Inferior parietal cortex (tissue), 1 donor: ENCODE results near the gene RHEB.
A peak's percentile ranks its signal among the peaks of the same experiment; 100 is the strongest.

Source experiments
- DNase-seq: peaks from one replicate; pipeline ENCODE4 v3.0.0-alpha.2; 2016; ENCODE audit errors: extremely low spot score

RHEB gene

DNA sequence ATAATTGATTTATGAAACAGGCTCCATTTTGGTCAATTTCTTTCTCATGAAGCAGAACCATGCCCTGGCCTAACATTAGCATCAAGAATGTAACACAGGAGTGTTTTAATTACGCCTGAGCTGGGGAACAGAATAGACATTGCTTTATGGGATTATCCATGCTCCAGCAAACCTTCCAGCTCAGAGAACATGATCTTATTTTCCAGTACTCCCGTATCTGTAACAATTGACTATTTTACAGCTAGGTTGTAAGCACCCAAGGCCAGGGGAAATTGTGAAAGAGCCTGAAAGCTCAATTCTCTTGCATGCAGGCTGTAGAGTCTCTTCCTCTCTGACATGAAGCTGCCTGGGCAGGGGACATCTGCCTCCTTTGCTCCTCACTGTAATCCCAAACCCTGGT is 49.0 kb downstream of the RHEB start:
- no peak for DNase-seq

DNA sequence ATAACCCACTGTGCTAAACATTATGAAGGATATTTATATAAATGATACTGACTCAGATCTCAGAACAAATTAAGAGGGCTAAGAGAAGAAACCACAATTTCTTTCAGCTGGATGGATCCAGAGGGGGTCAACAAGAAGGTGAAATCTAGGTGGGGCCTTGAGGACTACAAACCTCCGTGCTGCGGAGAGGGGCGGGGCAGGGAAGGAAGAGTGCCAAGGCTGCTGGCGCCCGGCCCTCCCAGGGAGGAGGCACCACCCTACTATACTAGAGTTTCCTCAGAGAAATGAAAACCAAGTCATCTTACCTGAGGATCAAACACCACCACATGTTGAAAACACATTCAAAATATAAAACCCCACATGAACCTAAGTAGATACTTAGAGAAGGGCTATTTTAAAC is 50.4 kb downstream of the RHEB start:
- no peak for DNase-seq

DNA sequence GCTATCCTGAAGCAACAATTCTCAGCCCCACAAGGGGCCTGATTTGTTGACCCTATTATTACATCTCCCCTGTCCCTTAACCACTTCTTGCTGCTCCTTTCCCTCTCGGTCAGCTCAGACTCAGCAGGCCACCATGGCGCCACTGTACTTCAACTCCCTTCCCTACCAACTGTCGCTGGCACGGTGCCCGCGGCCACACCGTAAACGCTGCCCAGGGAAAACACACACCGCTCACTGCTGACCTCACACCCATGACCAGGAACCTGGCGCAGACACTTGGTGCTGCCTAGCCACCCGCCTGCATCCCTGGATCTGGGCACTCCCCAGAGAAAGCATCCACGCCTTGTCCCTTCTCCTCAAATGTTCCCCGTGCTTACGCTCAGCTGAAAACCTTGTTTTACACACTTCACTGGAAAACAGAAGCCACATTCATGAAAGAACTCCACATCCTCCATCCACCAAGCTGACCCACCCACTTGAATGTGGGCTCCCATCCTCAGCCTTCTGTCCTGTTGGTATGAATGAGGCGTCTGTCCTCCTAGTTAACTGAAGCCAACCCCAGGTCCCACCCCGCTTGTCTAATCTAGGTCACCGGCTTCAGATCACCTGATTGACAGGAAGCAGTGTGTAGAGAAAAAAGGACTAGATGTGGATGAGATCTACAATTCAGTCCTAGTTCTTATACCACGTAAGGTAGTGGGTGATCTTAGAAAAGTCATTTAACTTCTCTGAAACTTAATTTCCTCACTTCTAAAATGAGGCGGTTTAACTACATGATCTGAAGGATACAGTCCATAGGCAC is 51.3 kb downstream of the RHEB start:
- no peak for DNase-seq

DNA sequence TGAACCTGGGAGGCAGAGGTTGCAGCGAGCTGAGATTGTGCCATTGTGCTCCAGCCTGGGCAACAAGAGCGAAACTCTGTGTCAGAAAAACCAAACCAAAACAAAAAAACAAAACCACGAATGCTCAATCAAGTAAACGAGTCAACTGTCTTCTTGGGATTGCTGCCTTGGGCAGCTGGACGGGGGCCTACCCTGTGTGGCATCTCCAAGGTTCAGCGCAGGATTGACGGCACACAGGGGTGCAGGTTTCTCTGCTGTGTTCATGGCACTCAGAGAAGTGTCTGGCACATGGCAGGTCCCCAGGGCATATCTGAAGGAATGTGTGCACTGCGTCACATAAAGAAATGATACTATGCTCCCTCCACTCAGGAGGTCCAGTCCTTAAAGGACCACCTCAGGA is 54.5 kb downstream of the RHEB start:
- DNase-seq: no peak

DNA sequence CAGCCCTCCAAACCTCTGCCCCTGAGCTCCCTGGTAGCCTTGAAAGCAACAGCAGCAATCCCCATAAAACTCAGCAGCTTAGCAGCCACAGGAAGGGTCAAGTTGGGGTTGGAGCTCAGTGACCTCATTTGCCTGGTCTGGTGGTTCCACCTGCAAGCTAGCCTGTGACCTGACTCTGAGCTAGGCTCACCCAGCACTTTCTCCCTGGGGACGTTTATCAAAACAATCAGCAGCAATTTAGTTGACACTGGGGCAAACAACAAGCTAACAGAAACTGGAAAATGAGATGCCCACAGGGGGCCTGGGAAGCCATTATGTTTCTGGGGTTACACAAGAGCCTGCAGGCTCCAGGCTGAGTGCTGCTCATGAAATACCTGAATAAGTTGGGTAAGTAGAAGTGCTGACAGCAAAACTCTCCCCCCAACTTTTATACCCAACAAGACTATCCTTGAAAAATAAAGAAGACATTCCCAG is 57.4 kb downstream of the RHEB start:
- DNase-seq: no peak

DNA sequence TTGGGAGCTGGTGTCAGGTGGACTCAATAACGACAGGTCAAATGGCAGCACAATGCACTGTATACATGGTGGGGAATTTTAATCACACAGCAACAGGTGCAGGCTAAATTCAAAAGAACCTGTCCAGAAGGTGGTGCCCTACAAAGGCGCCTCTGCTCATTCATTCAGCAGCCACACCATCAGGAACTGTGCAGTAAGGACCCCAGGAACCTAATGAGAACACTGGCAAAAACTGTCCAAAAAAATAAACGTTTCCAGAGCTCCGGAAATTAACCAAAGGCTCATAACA is 57.8 kb downstream of the RHEB start:
- no peak for DNase-seq

DNA sequence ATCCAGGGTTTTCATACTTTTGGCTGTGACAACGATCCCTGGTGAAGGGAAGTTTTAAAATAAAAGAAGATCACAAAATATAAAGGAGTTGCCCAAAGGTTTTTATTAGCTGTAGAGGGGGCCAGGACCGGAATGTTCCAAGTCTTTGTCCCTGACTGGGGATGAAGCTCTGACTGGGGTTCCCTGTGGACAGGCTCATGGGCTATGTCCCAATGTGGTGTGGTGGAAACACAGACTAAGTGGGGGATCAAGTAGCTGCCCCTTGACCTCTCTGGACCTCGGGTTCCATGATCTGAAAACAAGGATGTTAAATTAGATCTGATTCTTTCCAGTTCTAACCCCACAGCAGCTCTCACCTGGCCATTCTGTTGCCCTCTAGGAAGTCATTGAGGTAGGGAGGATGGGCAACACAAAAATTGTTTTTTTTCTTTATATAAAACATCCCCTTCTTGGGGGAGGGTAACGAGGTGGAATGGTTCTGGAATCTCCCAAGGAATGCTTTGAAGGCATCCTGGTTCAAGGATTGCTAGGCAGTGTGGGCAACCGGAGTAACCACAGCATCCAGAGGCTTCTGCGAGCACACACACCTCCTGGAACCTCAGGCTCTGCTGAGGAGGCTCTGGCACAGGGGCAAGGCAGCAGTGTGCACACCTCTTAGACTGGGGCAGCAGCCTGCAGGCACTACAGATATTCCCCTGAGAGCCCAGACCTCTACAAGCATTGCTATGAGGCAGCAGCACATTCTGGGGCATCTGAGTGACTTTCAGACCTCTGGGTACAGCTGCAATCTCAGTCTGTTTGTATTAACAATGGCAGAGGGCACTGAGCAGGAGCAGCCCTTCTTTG is 58.4 kb downstream of the RHEB start:
- no peak for DNase-seq

DNA sequence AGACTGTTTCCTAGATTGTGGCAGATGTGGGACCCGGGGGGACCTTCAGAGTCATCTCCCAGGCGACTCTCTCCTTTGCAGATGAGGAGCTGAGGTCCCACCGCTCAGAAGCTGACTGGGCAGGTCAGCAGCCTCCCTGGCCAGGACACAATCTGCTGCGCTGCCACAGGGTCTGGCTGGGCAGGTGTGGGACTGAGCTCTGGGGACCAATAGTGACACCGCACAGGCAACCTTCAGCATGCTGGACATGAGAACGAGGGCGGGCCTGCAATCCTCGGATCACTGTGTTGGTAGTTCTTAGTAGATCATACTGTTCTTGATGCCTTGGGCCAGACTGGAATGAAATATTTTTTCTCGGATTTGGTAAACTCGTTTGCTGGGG is 59.2 kb downstream of the RHEB start:
- DNase-seq: no peak

DNA sequence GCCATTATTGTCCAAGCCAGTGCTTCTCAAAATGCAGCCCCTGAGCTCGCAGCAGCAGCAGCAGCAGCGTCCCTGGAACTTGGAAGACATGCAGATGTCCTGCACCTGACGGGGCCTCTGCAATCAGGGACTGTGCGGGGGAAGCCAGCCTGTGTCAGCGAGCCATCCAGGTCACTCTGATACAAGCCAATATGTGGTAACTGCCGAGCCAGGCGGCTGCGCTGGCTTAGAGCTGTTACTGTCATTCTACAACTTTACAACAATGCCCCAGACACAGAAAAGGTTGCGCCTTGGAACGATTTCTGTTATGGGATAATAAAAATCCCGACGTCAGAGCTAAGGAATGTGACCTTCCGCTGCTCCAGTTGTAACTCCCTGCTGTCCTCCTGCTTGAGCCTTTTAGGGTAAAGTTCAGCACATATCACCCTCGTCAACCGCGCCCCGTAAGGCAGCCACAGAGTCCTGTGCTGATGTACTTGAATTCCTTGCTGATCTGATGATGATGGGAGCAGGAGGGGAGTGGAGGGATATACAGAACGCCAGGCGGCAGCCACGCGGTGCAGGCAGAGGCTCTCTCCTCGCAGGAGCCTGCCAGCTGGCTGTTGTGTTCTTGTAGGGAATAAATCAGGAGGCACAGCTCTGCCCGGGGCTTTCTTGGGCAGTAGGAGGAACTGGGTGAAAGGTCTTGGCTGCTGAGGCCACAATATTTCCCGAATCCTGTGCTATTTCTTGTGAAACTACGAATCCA is 59.8 kb downstream of the RHEB start:
- peak; percentile 59 for DNase-seq

DNA sequence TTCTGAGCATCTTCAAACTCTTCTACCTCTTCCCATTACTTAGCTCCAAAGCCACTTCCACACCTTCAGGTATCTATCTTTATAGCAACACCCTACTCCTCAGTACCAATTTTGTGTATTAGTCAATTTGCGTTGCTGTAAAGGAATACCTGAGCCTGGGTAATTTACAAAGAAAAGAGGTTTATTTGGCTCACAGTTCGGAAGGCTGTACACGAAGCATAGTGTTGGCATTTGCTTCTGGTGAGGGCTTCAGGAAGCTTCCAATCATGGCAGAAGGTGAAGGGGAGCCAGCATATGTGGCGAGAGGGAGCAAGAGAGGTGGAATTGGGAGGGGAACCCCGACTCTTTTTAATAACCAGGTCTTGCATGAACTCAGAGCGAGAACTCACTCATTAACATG is 62.2 kb downstream of the RHEB start:
- DNase-seq: no peak

DNA sequence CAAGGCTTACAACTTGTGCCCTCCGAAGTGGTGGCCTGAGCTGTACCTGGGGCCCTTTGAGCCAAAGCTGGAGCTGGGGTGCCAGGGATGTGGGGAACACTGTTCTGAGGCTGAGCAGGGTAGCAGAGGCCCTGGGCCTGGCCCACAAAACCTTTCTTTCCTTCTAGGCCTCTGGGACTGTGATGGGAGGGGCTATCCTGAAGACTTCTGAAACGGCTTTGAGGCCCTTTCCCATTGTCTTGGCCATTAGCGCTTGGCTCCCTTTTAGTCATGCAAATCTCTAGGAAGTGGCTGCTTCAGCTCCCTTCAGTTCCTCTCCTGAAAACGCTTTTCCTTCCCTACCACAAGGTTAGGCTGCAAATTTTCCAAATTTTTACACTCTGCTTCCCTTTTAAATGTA is 62.9 kb downstream of the RHEB start:
- DNase-seq: no peak

DNA sequence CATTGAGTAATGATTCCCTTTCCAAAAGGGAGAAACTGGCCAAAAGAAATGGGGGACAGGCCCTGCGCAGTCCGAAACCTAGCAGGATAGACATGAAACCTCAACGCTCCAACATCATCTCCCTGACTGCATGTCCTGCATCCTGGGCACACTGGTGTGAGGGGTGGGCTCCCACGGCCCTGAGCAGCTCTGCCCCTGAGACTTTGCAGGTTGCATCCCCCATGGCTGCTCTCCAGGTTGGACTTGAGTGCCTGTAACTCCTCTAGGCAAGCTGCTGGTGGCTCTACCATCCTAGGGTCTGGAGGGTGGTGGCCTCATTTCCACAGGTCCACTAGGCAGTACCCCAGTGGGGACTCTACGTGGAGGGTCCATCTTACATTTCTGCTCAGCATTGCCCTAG is 63.4 kb downstream of the RHEB start:
- DNase-seq: no peak

DNA sequence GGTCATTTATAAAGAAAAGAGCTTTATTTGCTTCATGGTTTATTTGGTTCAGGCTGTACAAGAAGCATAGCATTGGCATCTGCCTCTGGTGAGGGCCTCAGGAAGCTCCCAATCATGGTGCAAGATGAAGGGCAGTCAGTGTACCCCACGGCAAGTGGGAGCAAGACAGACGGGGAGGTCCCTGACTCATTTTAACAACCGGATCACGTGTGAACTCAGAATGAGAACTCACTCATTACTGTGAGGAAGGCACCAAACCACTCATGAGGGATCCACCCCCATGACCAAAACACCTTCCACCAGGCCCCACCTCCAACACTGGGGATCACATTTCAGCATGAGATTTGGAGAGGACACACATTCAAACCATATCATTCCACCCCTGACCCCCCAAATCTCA is 64.0 kb downstream of the RHEB start:
- no peak for DNase-seq

DNA sequence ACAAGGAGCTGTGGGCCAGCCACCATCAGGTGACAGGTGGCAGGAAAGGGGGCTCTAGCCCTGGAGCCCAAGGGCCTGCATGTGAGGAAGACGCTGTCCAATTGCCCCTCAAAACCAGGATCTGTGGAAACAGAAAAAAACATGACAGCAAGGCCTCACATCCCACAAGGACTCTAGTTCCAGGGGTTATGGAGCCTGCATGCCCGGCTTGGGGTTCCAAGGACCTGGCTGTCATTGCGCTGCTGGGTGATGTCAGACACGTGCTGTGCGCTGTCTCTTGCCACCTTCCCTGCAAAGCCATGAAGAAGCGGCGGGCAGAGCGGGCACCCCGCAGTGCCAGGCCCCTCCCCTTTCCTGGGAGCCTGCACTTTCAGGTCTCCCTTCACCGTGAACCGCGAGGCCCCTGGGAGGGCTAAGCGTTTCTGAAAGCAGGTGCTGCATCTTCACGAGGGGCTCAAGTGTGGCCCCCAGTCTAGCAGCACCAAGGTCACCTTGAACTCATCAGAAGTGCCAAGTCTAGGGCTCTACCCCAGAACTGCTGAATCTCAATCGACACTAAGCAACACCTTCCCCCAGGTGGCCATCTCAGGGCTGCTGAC is 64.7 kb downstream of the RHEB start:
- no peak for DNase-seq

DNA sequence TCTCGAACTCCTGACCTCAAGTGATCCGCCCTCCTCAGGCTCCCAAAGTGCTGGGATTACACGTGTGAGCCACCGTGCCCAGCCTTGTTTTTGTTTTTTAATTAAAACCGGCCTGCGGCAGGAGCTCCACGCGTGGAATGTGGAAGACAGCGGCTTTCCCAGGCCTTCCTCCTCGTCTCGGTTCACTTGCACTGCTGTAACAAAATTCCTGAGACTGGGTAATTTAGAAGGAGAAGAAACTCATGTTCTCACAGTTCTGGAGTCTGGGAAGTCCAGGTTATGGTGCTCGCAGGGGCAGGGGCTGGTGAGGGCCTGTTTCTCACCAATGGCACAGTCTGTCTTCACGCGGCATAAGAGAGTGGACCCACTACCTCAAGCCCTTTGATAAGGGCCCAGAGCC is 65.4 kb downstream of the RHEB start:
- DNase-seq: no peak

DNA sequence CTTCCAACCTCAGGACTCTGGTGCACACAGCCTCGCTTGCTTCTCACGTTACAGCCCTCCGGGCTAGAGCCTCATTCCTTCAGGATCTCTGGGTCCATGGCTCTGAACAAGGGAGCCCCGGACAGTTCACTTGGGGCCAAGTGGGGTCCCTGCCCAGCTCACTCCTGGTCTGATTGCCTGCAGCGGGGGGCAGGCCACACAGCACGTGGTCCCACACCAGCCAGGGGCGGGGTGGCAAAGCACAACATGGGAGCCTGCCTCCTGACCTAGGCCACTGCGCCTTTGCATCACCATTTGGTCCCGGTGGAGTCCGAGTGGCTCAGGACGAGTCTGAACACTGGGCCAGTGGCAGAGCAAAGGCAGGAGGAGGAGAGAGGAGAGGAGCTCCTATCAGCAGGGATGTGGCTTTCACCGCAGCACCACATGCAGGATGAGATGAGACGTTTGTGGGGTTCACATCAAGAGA is 66.3 kb downstream of the RHEB start:
- no peak for DNase-seq

DNA sequence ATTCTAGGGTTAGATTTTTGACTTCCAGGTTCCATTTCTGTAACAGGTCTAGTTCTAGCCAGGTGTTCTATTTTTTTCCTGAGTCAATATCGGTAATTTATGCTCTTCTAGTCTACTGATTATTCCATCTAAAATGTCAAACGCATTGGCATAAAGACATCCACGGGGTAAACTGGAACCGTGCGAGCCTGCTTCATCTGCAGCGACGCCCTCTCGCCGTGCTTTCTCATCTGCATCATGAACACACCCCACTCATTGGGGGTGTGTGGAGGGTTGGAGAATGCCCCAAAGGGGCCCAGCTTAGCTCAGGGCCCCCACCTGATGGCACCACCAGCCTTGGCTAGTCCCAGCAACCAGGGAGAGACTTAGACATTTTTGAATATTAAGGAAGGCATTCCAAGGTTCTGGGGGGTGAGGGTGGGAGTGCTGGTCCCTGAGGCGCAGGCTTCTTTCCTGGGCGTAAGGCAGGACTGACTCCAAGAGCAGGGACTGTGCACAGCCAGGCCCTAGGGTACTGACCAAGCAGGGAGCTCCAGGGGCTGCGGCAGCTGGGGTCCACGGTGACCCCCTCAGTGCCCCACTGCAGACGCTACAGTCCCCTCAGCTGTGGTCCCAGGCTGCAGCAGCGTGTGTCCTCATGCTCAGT is 66.9 kb downstream of the RHEB start:
- DNase-seq: no peak

DNA sequence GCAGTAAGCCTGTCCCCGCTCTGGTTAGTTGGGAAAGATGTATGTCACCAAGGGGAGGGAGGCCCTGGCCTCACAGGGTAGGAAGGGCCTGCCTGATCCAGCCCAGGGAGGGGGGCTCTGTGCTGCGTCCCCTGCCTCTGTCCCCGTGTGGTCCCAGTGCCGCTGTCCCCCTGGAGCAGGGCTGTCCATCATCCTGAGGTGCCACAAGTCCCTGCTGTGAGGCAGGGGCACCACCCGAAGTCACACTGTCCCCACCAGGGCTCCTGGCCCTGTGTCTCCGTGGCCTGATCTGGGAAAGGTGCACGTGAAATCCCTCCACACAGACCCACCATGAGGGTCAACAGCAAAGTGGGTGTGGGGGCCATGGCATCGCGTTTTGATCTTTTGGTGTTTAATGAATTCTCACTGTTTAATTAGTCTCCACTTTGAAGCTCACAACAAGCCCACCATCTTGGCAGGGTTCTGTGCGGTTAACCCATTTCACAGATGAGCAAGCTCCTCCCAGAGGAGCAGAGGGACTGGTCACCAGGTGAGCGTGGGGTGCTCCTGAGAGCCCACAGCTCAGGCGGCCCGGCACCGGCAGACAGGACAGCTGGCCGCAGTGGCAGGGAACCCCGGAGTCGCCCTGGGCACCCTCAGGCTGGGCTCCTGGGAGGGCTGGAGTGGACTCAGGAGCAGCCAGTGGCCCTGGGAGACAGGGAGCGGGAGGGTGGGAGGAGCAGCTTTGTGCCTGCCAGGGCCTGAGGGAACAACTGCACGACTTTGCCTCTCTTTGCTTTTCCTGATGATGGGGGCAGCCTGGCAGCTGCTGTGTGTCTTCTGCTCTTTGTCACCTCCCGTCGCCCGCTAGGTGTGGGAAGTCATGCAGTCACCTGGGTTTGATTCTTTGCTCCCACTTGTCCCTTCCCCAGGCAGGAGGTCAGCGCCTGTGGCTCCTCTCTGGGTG is 67.8 kb downstream of the RHEB start:
- no peak for DNase-seq

DNA sequence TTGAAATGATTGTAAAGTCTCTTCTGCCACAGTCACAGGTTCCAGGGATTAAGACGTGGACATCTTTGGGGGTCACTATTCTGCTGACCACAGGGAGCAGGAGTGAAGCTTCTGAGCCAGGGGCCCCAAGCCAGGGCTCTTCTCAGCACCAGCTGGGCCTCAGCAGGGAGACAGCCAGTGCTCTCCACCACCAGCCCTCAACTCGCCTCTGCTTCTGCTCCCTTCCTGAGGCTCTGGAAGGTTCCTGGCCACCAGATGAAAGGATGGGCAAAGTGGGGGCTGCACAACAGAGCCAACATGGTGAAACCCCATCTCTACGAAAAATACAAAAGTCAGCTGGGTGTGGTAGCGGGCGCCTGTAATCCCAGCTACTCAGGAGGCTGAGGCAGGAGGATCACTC is 68.5 kb downstream of the RHEB start:
- DNase-seq: no peak

DNA sequence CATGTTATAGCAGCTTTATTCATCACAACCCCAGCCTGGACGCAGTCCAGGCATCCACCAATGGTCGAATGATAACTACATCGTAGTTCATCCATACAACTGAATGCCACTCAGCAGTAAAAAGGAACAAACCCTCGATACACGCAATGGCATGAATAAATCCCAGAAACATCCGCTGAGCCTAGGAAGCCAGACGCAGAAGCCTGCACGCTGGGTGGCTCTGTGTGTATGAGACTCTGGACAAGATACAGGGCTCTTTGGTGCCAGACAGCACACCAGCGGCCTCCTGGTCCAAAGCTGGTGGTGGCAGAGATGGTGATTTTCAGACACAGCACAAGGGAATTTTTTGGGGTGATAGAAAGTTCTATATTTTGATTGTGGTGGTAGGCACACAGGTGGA is 69.7 kb downstream of the RHEB start:
- DNase-seq: no peak
